G401 (cell line): ENCODE data around the gene ZNF701. TPM values are rescaled to one million over a fixed set of nuclear protein-coding genes. Genes with fewer than 3 reads are reported as not detected.
"Not testable (repeated sequence)": the region's sequence is repeated elsewhere in the genome, so short reads cannot be mapped to it uniquely, and the experiment has no call there.

Source experiments
- DNase-seq: peaks from one replicate; pipeline ENCODE4 v3.0.0-alpha.2; 2015; ENCODE audit warnings: low spot score
- in situ Hi-C: cut with HindIII; loops from 2 replicates; pipeline ENCODE4 v1.10.0; 2016; ENCODE audit warnings: low sequenced_read_pairs, mixed read lengths
- total RNA-seq: library from RNA; depleted of rRNA; stranded (reverse); fragments of >200 nt; shearing (Covaris generic); gene quantifications from 2 replicates; pipeline ENCODE4 v1.2.3, GENCODE V29; 2014; rRNA removed

ZNF701 gene
- total RNA-seq, 1 experiment from 2014 or later, result 1.1 TPM

- no peak for DNase-seq
- in situ Hi-C loops, result no loop called here
Observed at GRCh38 chr19:52622261-52622660, 52.2 kb downstream of the ZNF701 start.

- in situ Hi-C loops, result no loop called here
- DNase-seq, result no peak
Observed at GRCh38 chr19:52626915-52627314, 56.8 kb downstream of the ZNF701 start.

DNA sequence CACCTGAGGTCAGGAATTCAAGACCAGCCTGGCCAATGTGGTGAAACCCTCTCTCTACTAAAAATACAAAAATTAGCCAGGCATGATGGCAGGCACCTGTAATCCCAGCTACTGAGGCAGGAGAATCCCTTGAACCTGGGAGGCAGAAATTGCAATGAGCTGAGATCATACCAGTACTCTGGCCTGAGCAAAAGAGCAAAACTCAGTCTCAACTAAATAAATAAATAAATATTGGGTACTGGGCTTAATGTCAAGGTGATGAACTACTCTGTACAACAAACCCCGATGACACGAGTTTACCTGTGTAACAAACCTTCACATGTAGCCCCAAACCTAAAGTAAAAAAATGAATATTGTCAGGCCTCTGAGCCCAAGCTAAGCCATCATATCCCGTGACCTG, 57.4 kb downstream of the ZNF701 start:
- in situ Hi-C loops, DNase-seq: not testable (repeated sequence)

DNA sequence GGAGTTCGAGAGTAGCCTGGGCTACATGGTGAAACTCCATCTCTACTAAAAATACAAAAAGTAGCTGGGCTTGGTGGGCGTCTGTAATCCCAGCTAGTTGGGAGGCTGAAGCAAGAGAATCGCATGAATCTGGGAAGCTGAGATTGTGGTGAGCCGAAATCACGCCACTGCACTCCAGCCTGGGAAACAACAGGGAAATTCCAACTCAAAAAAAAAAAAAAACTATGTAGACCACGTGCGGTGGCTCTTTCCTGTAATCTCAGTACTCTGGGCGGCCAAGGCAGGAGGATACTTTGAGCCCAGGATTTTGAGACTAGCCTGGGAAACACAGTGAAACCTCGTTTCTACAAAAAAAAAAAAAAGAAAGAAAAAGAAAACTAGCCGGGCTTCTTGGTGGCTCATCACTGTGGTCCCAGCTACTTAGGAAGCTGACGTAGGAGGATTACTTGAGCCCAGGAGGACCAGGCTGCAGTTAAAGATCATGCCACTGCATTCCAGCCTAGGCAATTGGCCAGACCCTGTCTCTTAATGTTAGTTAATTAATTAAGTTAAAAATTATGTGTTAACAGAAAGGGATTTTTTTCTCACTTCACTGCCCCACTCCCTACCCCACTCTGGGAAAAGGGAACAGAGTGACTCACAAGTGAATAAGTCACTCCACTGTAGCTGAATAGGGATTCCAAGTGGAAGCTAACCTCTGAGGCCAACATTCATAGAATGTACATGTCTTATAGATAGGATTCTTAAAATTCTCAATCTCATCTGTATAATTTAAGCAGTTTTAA, 65.9 kb downstream of the ZNF701 start:
- DNase-seq, result no peak
- in situ Hi-C loops, result no loop called here

Other genes starting within 250 kb of the ZNF701 start
- 0.47 TPM in 1 of 2 replicates, not detected in the other for gene ZNF610, start 234.0 kb upstream of the ZNF701 start, total RNA-seq
- gene ZNF880, start 200.4 kb upstream of the ZNF701 start, total RNA-seq, result not detected in 2 replicates
- not detected in 2 replicates for gene ZNF528, start 172.4 kb upstream of the ZNF701 start, total RNA-seq
- gene ZNF534, start 141.1 kb upstream of the ZNF701 start, total RNA-seq, result not detected in 2 replicates
- not detected in 2 replicates for gene ZNF578, start 116.7 kb upstream of the ZNF701 start, total RNA-seq
- gene ZNF808, start 42.6 kb upstream of the ZNF701 start, total RNA-seq, result 4.2 and 4.5 TPM in 2 replicates
- 14.0 and 19.4 TPM in 2 replicates for gene ZNF83, start 68.1 kb downstream of the ZNF701 start, total RNA-seq
- 3.9 and 8.9 TPM in 2 replicates for gene ZNF611, start 164.8 kb downstream of the ZNF701 start, total RNA-seq
- gene ZNF600, start 216.5 kb downstream of the ZNF701 start, total RNA-seq, result 0.31 and 1.1 TPM in 2 replicates